SU-DHL-6 (cell line): ENCODE measurements around the gene CRACR2A.

ENCODE experiments used
- H2AFZ ChIP-seq: fragments of 200-600 bp; sonication (generic); 2 replicates; pipeline ENCODE4 v1.6.1; 2014; ENCODE audit warnings: low read depth, mild to moderate bottlenecking, moderate library complexity, mixed read lengths, antibody characterized with exemption, low read length; ENCODE audit not compliant: severe bottlenecking
- H3F3A ChIP-seq: fragments of 200-600 bp; shearing (Covaris generic); 2 replicates; pipeline ENCODE4 v1.6.0; 2016; ENCODE audit warnings: antibody characterized with exemption, mild to moderate bottlenecking; ENCODE audit not compliant: insufficient read depth
- H3K27ac ChIP-seq: fragments of 200-600 bp; sonication (generic); 2 replicates; pipeline ENCODE4 v1.5.1; 2016; ENCODE audit warnings: low read depth, mild to moderate bottlenecking, low read length, moderate library complexity, mixed read lengths
- H3K27me3 ChIP-seq: fragments of 200-600 bp; sonication (generic), shearing (Covaris generic); 2 replicates; pipeline ENCODE4 v1.6.0; 2014; ENCODE audit warnings: mild to moderate bottlenecking, low read length
- H3K36me3 ChIP-seq: fragments of 200-600 bp; sonication (generic); 2 replicates; pipeline ENCODE4 v1.6.1; 2014; ENCODE audit warnings: mild to moderate bottlenecking, low read length, mixed read lengths
- H3K4me2 ChIP-seq: fragments of 300-600, 200-600 bp; shearing (Covaris generic), sonication (generic); 2 replicates; pipeline ENCODE4 v1.6.0; 2014; ENCODE audit warnings: low read length, low read depth, mild to moderate bottlenecking; ENCODE audit not compliant: poor library complexity, severe bottlenecking
- H3K4me3 ChIP-seq: fragments of 200-600 bp; sonication (generic); 2 replicates; pipeline ENCODE4 v1.5.1; 2014; ENCODE audit warnings: antibody characterized with exemption, low read length, mild to moderate bottlenecking, mixed read lengths; ENCODE audit not compliant: insufficient read depth, poor library complexity, severe bottlenecking
- H3K79me2 ChIP-seq: fragments of 200-600 bp; sonication (generic); 2 replicates; pipeline ENCODE4 v1.6.1; 2014; ENCODE audit warnings: mild to moderate bottlenecking, low read length, moderate library complexity; ENCODE audit not compliant: insufficient read depth
- H3K9ac ChIP-seq: fragments of 200-600 bp; sonication (generic); 2 replicates; pipeline ENCODE4 v1.7.0; 2014; ENCODE audit warnings: mild to moderate bottlenecking, low read length
- H3K9me2 ChIP-seq: fragments of 200-600 bp; sonication (generic); replicated peaks from 2 replicates; pipeline ENCODE4 v1.6.1; 2014; ENCODE audit warnings: low read length; ENCODE audit not compliant: insufficient read depth
- H3K9me3 ChIP-seq: fragments of 200-600 bp; sonication (generic); 2 replicates; pipeline ENCODE4 v1.6.1; 2014; ENCODE audit warnings: low read length, mixed read lengths; ENCODE audit not compliant: insufficient read depth
- H4K20me1 ChIP-seq: fragments of 200-600 bp; sonication (generic); 2 replicates; pipeline ENCODE4 v1.6.1; 2014; ENCODE audit warnings: low read depth, mild to moderate bottlenecking, antibody characterized with exemption, low read length, moderate library complexity, mixed read lengths
- EZH2phosphoT487 ChIP-seq: fragments of 200-600 bp; sonication (generic), shearing (Covaris generic); conservative IDR thresholded peaks from 2 replicates; pipeline ENCODE4 v1.6.1; 2018; ENCODE audit warnings: mild to moderate bottlenecking, antibody characterized with exemption, low read length, moderate library complexity, mixed read lengths
- TF ChIP-seq, protein P1 (sequence below): fragments of 200-600 bp; sonication (generic); IDR thresholded peaks from one replicate; pipeline ENCODE4 v1.5.1; 2017; ENCODE audit warnings: antibody characterized with exemption, mild to moderate bottlenecking, low read length, moderate library complexity; ENCODE audit not compliant: insufficient read depth, poor library complexity, severe bottlenecking

CRACR2A gene

DNA sequence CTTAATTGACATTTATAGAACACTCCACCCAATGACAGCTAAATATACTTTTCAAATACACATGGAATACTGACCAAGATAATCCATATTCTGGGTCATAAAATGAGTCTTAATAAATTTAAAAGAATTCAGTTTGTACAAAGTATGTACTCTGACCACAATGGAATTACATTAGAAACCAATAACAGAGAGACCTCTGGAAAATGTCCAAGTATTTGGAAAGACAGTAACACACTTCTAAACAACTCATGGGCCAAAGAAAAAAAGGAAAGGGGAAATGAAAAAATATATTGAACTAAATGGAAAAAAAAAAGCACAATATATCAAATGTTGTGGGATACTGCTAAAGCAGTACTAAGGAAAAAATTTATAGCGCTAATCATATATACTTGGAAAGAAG is 52.0 kb downstream of the CRACR2A start:
- no peaks in the 10 kb centered on the region for H3K36me3 ChIP-seq
- no peak for TF ChIP-seq EZH2phosphoT487
- TF ChIP-seq, protein P1, sequence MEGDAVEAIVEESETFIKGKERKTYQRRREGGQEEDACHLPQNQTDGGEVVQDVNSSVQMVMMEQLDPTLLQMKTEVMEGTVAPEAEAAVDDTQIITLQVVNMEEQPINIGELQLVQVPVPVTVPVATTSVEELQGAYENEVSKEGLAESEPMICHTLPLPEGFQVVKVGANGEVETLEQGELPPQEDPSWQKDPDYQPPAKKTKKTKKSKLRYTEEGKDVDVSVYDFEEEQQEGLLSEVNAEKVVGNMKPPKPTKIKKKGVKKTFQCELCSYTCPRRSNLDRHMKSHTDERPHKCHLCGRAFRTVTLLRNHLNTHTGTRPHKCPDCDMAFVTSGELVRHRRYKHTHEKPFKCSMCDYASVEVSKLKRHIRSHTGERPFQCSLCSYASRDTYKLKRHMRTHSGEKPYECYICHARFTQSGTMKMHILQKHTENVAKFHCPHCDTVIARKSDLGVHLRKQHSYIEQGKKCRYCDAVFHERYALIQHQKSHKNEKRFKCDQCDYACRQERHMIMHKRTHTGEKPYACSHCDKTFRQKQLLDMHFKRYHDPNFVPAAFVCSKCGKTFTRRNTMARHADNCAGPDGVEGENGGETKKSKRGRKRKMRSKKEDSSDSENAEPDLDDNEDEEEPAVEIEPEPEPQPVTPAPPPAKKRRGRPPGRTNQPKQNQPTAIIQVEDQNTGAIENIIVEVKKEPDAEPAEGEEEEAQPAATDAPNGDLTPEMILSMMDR: no peak
- H3K9ac ChIP-seq: no peak overlapping the region
- no peaks in the 10 kb centered on the region for H4K20me1 ChIP-seq
- no peak overlapping the region for H2AFZ ChIP-seq
- H3K9me2 ChIP-seq: no peaks in the 10 kb centered on the region
- H3K79me2 ChIP-seq: peaks cover 9% of the 10 kb centered on the region; the same call in 1 of the 2 replicates
- H3K9me3 ChIP-seq: no peaks in the 10 kb centered on the region; the same call in 1 of the 2 replicates
- no peak overlapping the region for H3K27ac ChIP-seq
- no peak overlapping the region for H3K4me3 ChIP-seq
- H3K4me2 ChIP-seq: no peak overlapping the region
- no peaks in the 10 kb centered on the region for H3K27me3 ChIP-seq
- no peaks in the 10 kb centered on the region for H3F3A ChIP-seq

DNA sequence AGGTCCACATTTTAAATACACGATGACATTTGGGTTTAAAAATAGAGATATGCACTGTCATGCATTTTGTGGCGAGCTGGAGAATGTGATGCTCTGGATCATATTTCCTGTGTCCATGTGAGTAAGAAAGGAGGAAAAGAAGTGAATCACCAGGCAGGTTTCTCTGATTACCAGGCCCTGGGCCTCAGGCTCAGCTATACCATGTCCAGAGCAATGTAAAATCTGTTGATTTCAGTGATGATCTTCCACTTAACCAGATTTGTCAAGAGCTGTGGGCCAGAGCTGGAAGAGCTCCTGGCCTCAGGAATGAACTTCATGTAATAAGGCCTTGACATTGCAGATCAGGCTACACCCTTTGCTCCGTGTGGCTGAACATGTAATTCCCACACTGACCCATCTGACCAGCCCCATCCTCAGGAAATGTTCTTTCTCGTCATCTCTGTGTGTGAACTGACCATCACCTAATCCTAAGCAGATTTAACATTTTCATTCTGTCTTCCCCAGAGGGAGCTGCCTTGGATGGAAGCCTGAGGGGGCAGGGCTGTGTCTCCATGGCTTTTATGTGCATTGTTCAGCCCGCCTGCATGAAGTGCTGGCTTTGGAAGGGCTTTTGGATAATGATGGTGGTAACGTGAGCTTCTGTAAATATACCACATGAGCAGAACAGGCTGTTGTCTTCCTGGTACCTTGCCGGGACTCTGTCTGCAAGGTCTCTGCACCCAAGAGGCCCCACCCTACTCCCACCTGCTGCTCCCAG is 54.5 kb downstream of the CRACR2A start:
- Histone ChIP-seq H3F3A (no peaks in the 10 kb centered on the region), H3K79me2 (peaks cover 9% of the 10 kb centered on the region; the same call in 1 of the 2 replicates), H2AFZ (no peak overlapping the region), H3K36me3 (no peaks in the 10 kb centered on the region), H3K27me3 (no peaks in the 10 kb centered on the region), H3K9me2 (no peaks in the 10 kb centered on the region), H3K4me2 (no peak overlapping the region), H4K20me1 (no peaks in the 10 kb centered on the region), H3K9ac (no peak overlapping the region), H3K4me3 (no peak overlapping the region), H3K9me3 (no peaks in the 10 kb centered on the region; the same call in 1 of the 2 replicates), H3K27ac (no peak overlapping the region)
- TF ChIP-seq, protein P1: no peak
- no peak for TF ChIP-seq EZH2phosphoT487

DNA sequence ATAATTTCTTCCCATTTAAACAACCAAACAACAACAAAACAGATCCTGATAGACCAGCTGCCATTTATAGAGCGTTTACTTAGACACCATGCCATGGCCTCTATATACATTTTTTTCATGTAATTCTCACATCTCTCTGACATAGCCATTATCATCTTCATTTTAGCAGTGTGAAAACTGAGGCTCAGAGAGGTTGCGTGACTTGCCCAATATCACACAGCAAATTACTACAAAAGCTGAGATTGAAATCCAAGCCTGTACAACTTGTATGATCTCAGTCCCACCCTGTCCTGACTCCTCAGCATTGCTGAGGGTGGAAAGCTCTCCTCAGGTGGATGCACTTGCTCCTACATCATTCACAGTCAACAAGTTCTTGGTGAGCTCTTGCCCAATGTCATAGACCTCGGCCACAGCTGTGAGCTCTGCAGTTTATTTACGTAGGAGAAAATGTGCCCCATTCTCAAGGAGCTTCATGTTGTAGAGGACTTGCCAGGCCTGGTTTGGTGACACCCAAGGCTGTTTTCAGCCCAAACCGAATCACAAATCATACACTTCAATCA is 55.5 kb downstream of the CRACR2A start:
- H3F3A ChIP-seq: no peaks in the 10 kb centered on the region
- no peaks in the 10 kb centered on the region for H3K9me3 ChIP-seq
- no peak overlapping the region for H2AFZ ChIP-seq
- H3K27me3 ChIP-seq: no peaks in the 10 kb centered on the region
- no peak overlapping the region for H3K4me3 ChIP-seq
- no peaks in the 10 kb centered on the region for H3K9me2 ChIP-seq
- no peak for TF ChIP-seq EZH2phosphoT487
- TF ChIP-seq, protein P1: no peak
- peaks cover 9% of the 10 kb centered on the region; the same call in 1 of the 2 replicates for H3K79me2 ChIP-seq
- H3K36me3 ChIP-seq: no peaks in the 10 kb centered on the region
- no peak overlapping the region for H3K9ac ChIP-seq
- no peaks in the 10 kb centered on the region for H4K20me1 ChIP-seq
- no peak overlapping the region for H3K4me2 ChIP-seq
- H3K27ac ChIP-seq: no peak overlapping the region
